WTC11 (cell line): ENCODE results near the gene VGLL1. TPM values are rescaled to one million over a fixed set of nuclear protein-coding genes. Genes with fewer than 3 reads are reported as not detected.

ENCODE experiments used
- ATAC-seq: fragments of 200-7000 bp; cut with Tn5 transposase; 2 replicates; pipeline ENCODE4 v1.10.0; 2021; ENCODE audit warnings: mild to moderate bottlenecking, moderate library complexity
- CTCF ChIA-PET: fragments of 300-600 bp; sonication (Branson Sonifier 250); formaldehyde crosslinking; loops from one replicate; lab custom pipeline; 2021; ENCODE audit warnings: antibody characterized with exemption; lab: Charles Lee
- POLR2A ChIA-PET: fragments of 350-600 bp; sonication (Branson Sonifier 250); formaldehyde crosslinking; loops from one replicate; lab custom pipeline; 2021; ENCODE audit warnings: antibody characterized with exemption; lab: Charles Lee
- DNase-seq: peaks from one replicate; pipeline ENCODE4 v3.0.0; 2021; ENCODE audit warnings: low spot score
- H3K27ac Mint-ChIP-seq: 2 replicates; pipeline ENCODE4 v1.8.0; 2021; ENCODE audit warnings: mixed read lengths
- H3K27me3 Mint-ChIP-seq: 2 replicates; pipeline ENCODE4 v1.8.0; 2021; ENCODE audit warnings: low read depth, mild to moderate bottlenecking, moderate library complexity, mixed read lengths
- H3K36me3 Mint-ChIP-seq: 2 replicates; pipeline ENCODE4 v1.8.0; 2021; ENCODE audit warnings: mixed read lengths
- H3K4me1 Mint-ChIP-seq: 2 replicates; pipeline ENCODE4 v1.8.0; 2022; ENCODE audit warnings: mixed read lengths
- H3K4me3 Mint-ChIP-seq: 2 replicates; pipeline ENCODE4 v1.8.0; 2021; ENCODE audit warnings: mild to moderate bottlenecking, moderate library complexity, mixed read lengths
- H3K9me3 Mint-ChIP-seq: 2 replicates; pipeline ENCODE4 v1.8.0; 2021; ENCODE audit warnings: mixed read lengths
- CREM ChIP-seq: sonication (generic); formaldehyde crosslinking; IDR thresholded peaks from 2 replicates; pipeline ENCODE4 v1.8.1; 2022; ENCODE audit warnings: mild to moderate bottlenecking, missing genetic modification reagents, moderate library complexity
- EMX1 ChIP-seq: fragments of 250-450 bp; sonication (Bioruptor Pico); IDR thresholded peaks from 2 replicates; pipeline ENCODE4 v1.8.0; 2021; ENCODE audit warnings: mild to moderate bottlenecking
- GRHL2 ChIP-seq: fragments of 250-450 bp; sonication (Bioruptor Pico); IDR thresholded peaks from 2 replicates; pipeline ENCODE4 v1.8.0; 2022; ENCODE audit warnings: mild to moderate bottlenecking, moderate library complexity; ENCODE audit not compliant: insufficient replicate concordance, severe bottlenecking
- NFATC4 ChIP-seq: fragments of 250-450 bp; sonication (Bioruptor Pico); IDR thresholded peaks from 2 replicates; pipeline ENCODE4 v1.9.0; 2021; ENCODE audit warnings: mild to moderate bottlenecking
- NFE2L1 ChIP-seq: sonication (generic); formaldehyde crosslinking; IDR thresholded peaks from 2 replicates; pipeline ENCODE4 v1.8.1; 2023; ENCODE audit warnings: missing genetic modification reagents
- SOX15 ChIP-seq: fragments of 250-450 bp; sonication (Bioruptor Pico); IDR thresholded peaks from 2 replicates; pipeline ENCODE4 v1.9.0; 2021; ENCODE audit warnings: mild to moderate bottlenecking
- SP1 ChIP-seq: sonication (generic); formaldehyde crosslinking; conservative IDR thresholded peaks from 2 replicates; pipeline ENCODE4 v1.8.1; 2022; ENCODE audit warnings: missing genetic modification reagents
- ZNF232 ChIP-seq: sonication (generic); formaldehyde crosslinking; IDR thresholded peaks from 2 replicates; pipeline ENCODE4 v1.8.0; 2022; ENCODE audit warnings: mild to moderate bottlenecking, missing genetic modification reagents
- ZNF317 ChIP-seq: sonication (generic); formaldehyde crosslinking; IDR thresholded peaks from 2 replicates; pipeline ENCODE4 v1.8.1; 2023; ENCODE audit warnings: low read depth, mild to moderate bottlenecking, moderate library complexity, missing genetic modification reagents, borderline replicate concordance
- total RNA-seq: library from RNA; stranded (reverse); gene quantifications from 3 replicates; pipeline ENCODE4 v1.2.3, GENCODE V29; 2021
- TF ChIP-seq, protein P1 (sequence below): sonication (generic); formaldehyde crosslinking; IDR thresholded peaks from 2 replicates; pipeline ENCODE4 v1.8.1; 2023; ENCODE audit warnings: mild to moderate bottlenecking, missing genetic modification reagents
- TF ChIP-seq, protein P2 (sequence below): fragments of 250-450 bp; sonication (Bioruptor Pico); IDR thresholded peaks from 2 replicates; pipeline ENCODE4 v1.9.0; 2021; ENCODE audit warnings: mild to moderate bottlenecking
- TF ChIP-seq, protein P3 (sequence below): sonication (generic); formaldehyde crosslinking; IDR thresholded peaks from 2 replicates; pipeline ENCODE4 v1.8.1; 2022; ENCODE audit warnings: missing genetic modification reagents, borderline replicate concordance
- TF ChIP-seq, protein P4 (sequence below): fragments of 250-450 bp; sonication (Bioruptor Pico); IDR thresholded peaks from 2 replicates; pipeline ENCODE4 v1.9.0; 2021; ENCODE audit warnings: moderate library complexity, mild to moderate bottlenecking, inconsistent platforms, borderline replicate concordance
- TF ChIP-seq, protein P5 (sequence below): sonication (generic); formaldehyde crosslinking; IDR thresholded peaks from 2 replicates; pipeline ENCODE4 v1.8.1; 2022; ENCODE audit warnings: low read depth, missing genetic modification reagents, borderline replicate concordance
- TF ChIP-seq, protein P6 (sequence below): sonication (generic); formaldehyde crosslinking; IDR thresholded peaks from 2 replicates; pipeline ENCODE4 v1.8.0; 2023; ENCODE audit warnings: mild to moderate bottlenecking, missing genetic modification reagents
- TF ChIP-seq, protein P7 (sequence below): sonication (generic); formaldehyde crosslinking; IDR thresholded peaks from 2 replicates; pipeline ENCODE4 v1.8.0; 2022; ENCODE audit warnings: mild to moderate bottlenecking, missing genetic modification reagents

VGLL1 gene
- total RNA-seq, 1 experiment from 2014 or later, result not detected

DNA sequence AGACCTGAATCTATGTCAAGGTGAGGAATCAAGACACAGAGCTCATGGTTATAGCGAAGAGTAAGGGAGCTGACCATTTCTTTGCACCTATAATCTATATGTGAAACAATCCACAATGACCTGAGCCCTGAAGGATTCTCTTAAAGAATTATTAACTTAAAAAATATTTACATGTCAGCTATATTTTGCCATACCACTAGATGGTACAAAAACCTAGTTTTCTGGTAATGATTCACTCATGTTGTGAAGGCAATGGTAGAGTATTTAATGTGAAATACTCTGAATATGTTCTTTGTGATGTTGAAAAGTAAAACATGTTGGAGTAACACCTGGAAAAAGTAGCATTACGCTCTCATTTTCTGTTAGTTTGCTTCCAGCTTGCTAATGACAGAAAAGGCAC lies 40.0 kb downstream of the VGLL1 start (continued):
- TF ChIP-seq, protein P1, sequence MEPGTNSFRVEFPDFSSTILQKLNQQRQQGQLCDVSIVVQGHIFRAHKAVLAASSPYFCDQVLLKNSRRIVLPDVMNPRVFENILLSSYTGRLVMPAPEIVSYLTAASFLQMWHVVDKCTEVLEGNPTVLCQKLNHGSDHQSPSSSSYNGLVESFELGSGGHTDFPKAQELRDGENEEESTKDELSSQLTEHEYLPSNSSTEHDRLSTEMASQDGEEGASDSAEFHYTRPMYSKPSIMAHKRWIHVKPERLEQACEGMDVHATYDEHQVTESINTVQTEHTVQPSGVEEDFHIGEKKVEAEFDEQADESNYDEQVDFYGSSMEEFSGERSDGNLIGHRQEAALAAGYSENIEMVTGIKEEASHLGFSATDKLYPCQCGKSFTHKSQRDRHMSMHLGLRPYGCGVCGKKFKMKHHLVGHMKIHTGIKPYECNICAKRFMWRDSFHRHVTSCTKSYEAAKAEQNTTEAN (CRISPR knock-in tag), result no peak
- TF ChIP-seq, protein P2, sequence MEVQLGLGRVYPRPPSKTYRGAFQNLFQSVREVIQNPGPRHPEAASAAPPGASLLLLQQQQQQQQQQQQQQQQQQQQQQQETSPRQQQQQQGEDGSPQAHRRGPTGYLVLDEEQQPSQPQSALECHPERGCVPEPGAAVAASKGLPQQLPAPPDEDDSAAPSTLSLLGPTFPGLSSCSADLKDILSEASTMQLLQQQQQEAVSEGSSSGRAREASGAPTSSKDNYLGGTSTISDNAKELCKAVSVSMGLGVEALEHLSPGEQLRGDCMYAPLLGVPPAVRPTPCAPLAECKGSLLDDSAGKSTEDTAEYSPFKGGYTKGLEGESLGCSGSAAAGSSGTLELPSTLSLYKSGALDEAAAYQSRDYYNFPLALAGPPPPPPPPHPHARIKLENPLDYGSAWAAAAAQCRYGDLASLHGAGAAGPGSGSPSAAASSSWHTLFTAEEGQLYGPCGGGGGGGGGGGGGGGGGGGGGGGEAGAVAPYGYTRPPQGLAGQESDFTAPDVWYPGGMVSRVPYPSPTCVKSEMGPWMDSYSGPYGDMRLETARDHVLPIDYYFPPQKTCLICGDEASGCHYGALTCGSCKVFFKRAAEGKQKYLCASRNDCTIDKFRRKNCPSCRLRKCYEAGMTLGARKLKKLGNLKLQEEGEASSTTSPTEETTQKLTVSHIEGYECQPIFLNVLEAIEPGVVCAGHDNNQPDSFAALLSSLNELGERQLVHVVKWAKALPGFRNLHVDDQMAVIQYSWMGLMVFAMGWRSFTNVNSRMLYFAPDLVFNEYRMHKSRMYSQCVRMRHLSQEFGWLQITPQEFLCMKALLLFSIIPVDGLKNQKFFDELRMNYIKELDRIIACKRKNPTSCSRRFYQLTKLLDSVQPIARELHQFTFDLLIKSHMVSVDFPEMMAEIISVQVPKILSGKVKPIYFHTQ, result no peak
- TF ChIP-seq ZNF232 (CRISPR knock-in tag) (no peak), NFE2L1 (CRISPR knock-in tag) (no peak), EMX1 (CRISPR knock-in tag) (no peak), SOX15 (CRISPR knock-in tag) (no peak)
- TF ChIP-seq, protein P3, sequence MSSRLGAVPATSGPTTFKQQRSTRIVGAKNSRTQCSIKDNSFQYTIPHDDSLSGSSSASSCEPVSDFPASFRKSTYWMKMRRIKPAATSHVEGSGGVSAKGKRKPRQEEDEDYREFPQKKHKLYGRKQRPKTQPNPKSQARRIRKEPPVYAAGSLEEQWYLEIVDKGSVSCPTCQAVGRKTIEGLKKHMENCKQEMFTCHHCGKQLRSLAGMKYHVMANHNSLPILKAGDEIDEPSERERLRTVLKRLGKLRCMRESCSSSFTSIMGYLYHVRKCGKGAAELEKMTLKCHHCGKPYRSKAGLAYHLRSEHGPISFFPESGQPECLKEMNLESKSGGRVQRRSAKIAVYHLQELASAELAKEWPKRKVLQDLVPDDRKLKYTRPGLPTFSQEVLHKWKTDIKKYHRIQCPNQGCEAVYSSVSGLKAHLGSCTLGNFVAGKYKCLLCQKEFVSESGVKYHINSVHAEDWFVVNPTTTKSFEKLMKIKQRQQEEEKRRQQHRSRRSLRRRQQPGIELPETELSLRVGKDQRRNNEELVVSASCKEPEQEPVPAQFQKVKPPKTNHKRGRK (CRISPR knock-in tag), result no peak

DNA sequence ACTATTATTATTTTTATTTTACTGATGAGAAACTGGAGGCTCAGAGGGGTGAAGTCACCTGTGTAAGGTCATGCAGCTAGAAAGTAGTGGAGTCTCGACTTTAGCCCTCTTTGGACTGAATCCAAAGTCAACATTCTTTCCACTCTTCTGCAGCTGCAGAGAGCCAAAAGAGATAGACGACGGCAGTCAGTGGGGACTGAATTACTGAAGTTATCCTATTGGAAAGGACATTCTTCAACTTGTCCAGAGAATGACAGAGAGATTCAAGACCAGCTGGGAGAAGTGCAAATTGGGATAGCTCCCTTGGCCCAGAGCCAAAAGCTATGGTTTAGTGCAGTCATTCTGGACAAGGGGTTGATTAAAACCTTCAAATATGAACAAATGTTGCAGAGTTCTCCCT lies 42.5 kb downstream of the VGLL1 start:
- DNase-seq, result no peak
- Mint-ChIP-seq H3K9me3 (no peaks in the 10 kb centered on the region), H3K36me3 (no peaks in the 10 kb centered on the region), H3K27ac (no peak overlapping the region), H3K27me3 (no peaks in the 10 kb centered on the region; the same call in 1 of the 2 replicates), H3K4me1 (no peaks in the 10 kb centered on the region), H3K4me3 (no peak overlapping the region)
- POLR2A ChIA-PET, result no interaction called here
- ATAC-seq, result no peak
- CTCF ChIA-PET, result interaction anchor here (0.6 to 1.5 kb wide), 2 partner anchors 101 to 120 kb away, joined by 3 read pairs; no protein-coding TSS in a partner anchor
- TF ChIP-seq, protein P4, sequence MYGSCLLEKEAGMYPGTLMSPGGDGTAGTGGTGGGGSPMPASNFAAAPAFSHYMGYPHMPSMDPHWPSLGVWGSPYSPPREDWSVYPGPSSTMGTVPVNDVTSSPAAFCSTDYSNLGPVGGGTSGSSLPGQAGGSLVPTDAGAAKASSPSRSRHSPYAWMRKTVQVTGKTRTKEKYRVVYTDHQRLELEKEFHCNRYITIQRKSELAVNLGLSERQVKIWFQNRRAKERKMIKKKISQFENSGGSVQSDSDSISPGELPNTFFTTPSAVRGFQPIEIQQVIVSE (CRISPR knock-in tag), result no peak
- TF ChIP-seq CREM (CRISPR knock-in tag) (no peak), NFE2L1 (CRISPR knock-in tag) (no peak), GRHL2 (no peak), NFATC4 (CRISPR knock-in tag) (no peak), ZNF317 (no peak), SP1 (CRISPR knock-in tag) (no peak)
- TF ChIP-seq, protein P5, sequence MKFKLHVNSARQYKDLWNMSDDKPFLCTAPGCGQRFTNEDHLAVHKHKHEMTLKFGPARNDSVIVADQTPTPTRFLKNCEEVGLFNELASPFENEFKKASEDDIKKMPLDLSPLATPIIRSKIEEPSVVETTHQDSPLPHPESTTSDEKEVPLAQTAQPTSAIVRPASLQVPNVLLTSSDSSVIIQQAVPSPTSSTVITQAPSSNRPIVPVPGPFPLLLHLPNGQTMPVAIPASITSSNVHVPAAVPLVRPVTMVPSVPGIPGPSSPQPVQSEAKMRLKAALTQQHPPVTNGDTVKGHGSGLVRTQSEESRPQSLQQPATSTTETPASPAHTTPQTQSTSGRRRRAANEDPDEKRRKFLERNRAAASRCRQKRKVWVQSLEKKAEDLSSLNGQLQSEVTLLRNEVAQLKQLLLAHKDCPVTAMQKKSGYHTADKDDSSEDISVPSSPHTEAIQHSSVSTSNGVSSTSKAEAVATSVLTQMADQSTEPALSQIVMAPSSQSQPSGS (CRISPR knock-in tag), result no peak
- TF ChIP-seq, protein P6, sequence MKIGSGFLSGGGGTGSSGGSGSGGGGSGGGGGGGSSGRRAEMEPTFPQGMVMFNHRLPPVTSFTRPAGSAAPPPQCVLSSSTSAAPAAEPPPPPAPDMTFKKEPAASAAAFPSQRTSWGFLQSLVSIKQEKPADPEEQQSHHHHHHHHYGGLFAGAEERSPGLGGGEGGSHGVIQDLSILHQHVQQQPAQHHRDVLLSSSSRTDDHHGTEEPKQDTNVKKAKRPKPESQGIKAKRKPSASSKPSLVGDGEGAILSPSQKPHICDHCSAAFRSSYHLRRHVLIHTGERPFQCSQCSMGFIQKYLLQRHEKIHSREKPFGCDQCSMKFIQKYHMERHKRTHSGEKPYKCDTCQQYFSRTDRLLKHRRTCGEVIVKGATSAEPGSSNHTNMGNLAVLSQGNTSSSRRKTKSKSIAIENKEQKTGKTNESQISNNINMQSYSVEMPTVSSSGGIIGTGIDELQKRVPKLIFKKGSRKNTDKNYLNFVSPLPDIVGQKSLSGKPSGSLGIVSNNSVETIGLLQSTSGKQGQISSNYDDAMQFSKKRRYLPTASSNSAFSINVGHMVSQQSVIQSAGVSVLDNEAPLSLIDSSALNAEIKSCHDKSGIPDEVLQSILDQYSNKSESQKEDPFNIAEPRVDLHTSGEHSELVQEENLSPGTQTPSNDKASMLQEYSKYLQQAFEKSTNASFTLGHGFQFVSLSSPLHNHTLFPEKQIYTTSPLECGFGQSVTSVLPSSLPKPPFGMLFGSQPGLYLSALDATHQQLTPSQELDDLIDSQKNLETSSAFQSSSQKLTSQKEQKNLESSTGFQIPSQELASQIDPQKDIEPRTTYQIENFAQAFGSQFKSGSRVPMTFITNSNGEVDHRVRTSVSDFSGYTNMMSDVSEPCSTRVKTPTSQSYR, result no peak
- TF ChIP-seq, protein P7, sequence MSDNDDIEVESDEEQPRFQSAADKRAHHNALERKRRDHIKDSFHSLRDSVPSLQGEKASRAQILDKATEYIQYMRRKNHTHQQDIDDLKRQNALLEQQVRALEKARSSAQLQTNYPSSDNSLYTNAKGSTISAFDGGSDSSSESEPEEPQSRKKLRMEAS (CRISPR knock-in tag), result no peak
